ENCODE measurements around the gene BEST3.

BEST3 gene

GRCh38 chr12:69633061-69633460 is 66.0 kb downstream of the BEST3 start:
- peak; percentile 20; the same call in 1 of the 2 replicates for TF ChIP-seq CTCF (conservative IDR thresholded peaks at IDR 0.05)
- H3K27ac ChIP-seq: no peak overlapping the region

DNA sequence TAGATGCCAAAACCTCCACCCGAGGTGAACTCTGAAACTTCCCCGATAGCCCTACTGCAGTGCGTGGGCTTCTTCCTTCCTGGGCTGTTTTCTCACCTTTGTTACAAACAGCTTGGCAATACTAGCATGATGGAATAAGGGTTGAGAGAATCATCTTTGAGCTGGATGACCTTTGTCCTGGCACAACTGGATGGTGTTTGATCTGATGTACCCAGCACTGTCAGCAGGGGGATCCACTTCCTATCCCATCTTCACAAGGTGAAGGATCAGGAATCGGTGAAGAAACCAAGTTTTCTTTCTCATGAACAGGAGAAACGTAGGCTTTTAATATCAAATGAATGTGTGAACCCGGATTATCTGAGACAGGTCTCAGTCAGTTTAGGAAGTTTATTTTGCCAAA is 68.9 kb downstream of the BEST3 start:
- no peak overlapping the region for H3K27ac ChIP-seq
- peak; percentile 20; the same call in 1 of the 2 replicates for TF ChIP-seq CTCF (conservative IDR thresholded peaks at IDR 0.05)

DNA sequence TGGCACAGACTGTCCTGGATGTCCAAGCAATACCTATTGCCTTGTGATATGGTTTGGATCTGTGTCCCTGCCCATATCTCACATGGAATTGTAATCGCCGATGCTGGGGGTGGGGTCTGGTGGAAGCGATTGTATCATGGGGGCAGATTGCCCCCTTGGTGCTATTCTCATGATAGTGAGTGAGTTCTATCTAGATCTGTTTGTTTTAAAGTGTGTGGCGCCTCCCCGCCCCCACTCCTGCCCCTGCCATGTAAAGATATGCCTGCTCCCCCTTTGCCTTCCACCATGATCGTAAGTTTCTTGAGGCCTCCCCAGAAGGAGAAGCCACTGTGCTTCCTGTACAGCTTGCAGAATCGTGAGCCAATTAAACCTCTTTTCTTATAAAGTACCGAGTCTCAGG is 71.6 kb downstream of the BEST3 start:
- no peak overlapping the region for H3K27ac ChIP-seq
- TF ChIP-seq CTCF (conservative IDR thresholded peaks at IDR 0.05): no peak

DNA sequence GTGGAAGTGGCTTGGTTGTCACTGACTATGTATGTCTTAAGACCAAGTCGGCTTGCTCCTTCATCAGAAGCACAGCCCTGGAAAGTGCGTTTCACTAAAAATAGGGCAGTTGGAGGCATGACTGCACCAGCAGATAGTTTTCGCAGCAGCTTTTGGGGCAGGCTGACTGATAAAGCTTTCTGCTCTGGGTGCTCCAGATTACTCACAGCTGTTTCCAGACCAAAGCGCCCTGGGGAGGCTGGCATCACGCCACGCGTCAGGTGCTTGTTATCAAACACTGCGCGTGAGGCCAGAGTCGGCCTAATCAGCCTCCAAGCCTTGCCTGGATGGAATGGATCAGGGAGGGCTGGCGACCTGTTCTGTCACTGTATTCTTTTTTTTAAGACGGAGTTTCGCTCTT is 75.1 kb downstream of the BEST3 start:
- no peak for TF ChIP-seq CTCF (conservative IDR thresholded peaks at IDR 0.05)

GRCh38 chr12:69621551-69621950 is 77.6 kb downstream of the BEST3 start:
- no peak for TF ChIP-seq CTCF (conservative IDR thresholded peaks at IDR 0.05)
- H3K27ac ChIP-seq: no peak overlapping the region

More for the DNA sequence above, 75.1 kb downstream of the BEST3 start:
- H3K27ac ChIP-seq: no peak overlapping the region

- no peak overlapping the region for H3K27ac ChIP-seq
- no peak for TF ChIP-seq CTCF (conservative IDR thresholded peaks at IDR 0.05)
Measured at GRCh38 chr12:69620921-69621320, 78.2 kb downstream of the BEST3 start.

- no peak overlapping the region for H3K27ac ChIP-seq
- no peak for TF ChIP-seq CTCF (conservative IDR thresholded peaks at IDR 0.05)
Measured at GRCh38 chr12:69620077-69620476, 79.0 kb downstream of the BEST3 start.

DNA sequence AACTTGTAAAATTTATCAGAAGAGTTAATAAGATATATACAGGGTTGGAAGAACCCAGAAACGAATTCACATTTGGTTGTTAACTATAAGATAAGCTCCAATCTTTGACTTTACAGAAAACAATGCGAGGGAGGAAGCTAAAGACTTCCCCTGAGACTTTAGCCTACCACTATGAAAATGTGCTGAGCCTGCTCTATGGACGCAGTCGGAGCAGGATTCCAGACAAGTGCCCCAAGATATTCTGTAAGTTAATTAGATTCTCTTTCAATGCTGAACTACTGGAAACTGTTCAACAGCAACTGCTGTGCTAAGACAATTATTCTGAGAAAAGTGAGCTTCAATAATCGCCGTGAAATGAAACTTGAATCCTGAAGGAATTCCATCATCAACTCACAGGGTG is 80.1 kb downstream of the BEST3 start:
- no peak overlapping the region for H3K27ac ChIP-seq
- no peak for TF ChIP-seq CTCF (conservative IDR thresholded peaks at IDR 0.05)
